Stimulated activated CD8-positive, alpha-beta memory T cell treated with anti-CD3 and anti-CD28 coated beads, Interleukin-7, amount 100 ng/mL, for 24 hours (primary cell): ENCODE measurements around the gene FRAS1.
"Not testable (repeated sequence)": the region's sequence is repeated elsewhere in the genome, so short reads cannot be mapped to it uniquely, and the experiment has no call there.

Experiments used
- DNase-seq: peaks from one replicate; pipeline ENCODE4 v3.0.0-alpha.2; 2020; ENCODE audit warnings: low read depth

Gene FRAS1

GRCh38 chr4:78057135-78057599 lies at the start of gene FRAS1:
TSS of gene FRAS1 (plus strand) at chr4:78057323. CDS start at chr4:78058010, 687 bp downstream.
- no peak for DNase-seq

DNA sequence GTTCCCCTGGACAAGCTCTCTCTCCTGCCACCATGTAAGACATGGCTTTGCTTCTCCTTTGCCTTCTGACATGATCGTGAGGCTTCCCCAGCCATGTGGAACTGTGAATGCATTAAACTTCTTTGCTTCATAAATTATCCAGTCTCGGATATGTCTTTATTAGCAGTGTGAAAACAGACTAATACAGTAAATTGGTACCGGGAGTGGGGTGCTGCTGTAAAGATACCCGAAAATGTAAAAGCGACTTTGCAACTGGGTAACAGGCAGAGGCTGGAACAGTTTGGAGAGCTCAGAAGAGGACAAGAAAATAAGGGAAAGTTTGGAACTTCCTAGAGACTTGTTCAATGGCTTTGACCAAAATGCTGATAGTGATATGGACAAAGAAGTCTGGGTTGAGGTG lies 46.1 kb upstream of the FRAS1 start:
- DNase-seq = not testable (repeated sequence)

GRCh38 chr4:78014889-78015886 lies 41.9 kb upstream of the FRAS1 start:
- DNase-seq = no peak

- no peak for DNase-seq
Measured at GRCh38 chr4:78018271-78019049, 38.7 kb upstream of the FRAS1 start.

DNA sequence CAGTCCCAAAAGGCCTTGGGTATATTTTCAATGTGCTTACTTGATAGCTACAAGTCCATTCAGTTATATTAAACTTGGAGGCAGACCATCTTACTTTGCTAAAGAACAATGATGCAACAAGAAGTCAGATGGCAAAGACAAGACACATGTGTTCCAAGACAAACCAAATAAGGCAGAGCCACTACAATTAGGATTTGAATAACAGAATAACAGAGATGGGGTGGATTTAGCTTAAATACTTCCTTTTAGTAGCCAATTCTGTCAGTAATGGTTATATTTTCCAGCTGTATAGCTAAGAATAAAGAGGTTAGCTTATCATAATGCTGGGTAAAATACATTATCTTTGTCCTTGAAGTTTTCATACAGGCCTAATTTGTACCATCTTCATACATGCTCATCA lies 37.7 kb upstream of the FRAS1 start:
- DNase-seq = no peak

- no peak for DNase-seq
Measured at GRCh38 chr4:78020677-78021076, 36.4 kb upstream of the FRAS1 start.

- no peak for DNase-seq
Measured at GRCh38 chr4:78022517-78022916, 34.6 kb upstream of the FRAS1 start.

DNA sequence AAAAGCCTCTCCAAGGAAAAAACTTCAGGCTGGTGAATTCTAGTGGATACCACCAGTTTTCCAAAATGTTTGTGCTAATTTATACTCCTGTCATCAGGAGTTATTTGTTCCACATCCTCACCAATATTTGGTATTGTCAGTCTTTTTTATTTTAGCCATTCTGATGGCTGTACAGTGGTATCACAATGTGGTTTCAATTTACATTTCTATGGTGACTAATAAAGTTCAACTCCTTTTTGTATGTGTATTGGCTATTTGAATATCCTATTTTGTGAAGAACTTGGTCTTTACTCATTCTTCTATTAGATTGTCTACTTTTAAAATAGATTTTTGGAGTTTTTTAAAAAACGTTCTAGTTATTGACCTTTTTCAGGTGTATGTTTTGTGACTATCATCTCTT lies 33.0 kb upstream of the FRAS1 start:
- no peak for DNase-seq

- DNase-seq = no peak
Measured at GRCh38 chr4:78024576-78025091, 32.5 kb upstream of the FRAS1 start.

DNA sequence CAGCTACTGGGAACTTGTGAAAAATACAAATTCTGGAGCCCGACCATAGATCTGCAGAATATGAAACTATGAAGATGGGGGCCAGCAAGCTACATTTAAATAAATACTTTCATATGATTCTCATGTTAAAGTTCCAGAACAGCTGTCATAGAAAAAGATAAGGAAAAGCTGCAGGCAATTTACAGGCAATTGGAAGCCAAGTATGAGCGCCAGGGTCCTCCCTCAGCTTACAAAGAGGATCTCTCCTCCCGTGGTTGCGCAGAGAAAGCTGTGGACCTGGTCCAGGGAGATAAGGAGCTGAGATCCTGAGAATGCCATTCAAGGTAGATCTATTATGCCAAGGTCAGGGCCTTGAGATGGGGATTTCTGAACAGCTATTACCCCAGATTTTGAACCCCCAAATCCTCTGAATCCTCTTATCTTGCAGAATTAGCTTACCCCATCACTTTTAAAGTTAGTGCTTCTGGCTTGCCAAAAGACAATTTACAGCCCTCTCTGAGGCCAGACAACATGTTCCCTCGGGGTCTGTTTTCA lies 25.6 kb upstream of the FRAS1 start:
- no peak for DNase-seq

- DNase-seq = no peak
Measured at GRCh38 chr4:78032446-78032845, 24.7 kb upstream of the FRAS1 start.

- no peak for DNase-seq
Measured at GRCh38 chr4:78032929-78033328, 24.2 kb upstream of the FRAS1 start.

DNA sequence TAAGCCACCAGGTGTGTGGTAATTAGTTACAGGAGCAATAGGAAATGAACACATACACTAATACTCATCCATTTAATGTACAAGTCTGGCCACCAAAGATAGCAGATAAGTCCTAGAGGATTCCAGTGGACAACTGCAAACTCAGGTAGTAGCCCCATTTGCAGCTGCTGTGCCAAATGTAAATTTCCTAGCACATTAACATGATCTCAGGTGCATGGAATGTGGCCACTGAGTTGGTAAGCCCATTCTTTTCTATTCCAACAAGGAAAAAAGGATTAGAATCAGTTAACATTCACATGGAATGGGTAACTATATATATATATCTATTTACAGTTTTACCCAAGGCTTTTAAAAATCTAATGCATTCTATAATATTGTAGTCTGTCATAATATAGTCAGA lies 23.3 kb upstream of the FRAS1 start:
- no peak for DNase-seq

DNA sequence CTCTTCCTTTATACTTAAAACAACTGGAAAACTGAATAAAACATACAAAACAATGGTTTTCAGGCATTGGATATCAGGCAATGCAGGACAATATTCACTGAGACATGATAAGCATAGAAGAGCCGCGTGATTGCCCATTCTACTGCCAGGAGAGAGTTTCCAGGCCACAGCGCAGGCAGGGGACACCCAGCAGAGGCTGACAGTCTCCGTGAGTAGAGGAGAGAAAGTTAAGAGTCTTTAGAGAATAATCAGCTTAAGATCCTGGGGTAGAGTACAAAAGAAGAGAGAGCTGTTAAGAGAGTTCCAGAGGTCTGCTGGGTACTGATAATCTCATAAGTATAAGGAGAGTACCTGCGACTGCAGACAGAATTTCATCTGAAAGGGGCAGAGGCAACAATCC lies 18.4 kb upstream of the FRAS1 start:
- no peak for DNase-seq

GRCh38 chr4:78039678-78040077 lies 17.4 kb upstream of the FRAS1 start:
- DNase-seq = no peak

- no peak for DNase-seq
Measured at GRCh38 chr4:78040431-78040830, 16.7 kb upstream of the FRAS1 start.

- DNase-seq = no peak
Measured at GRCh38 chr4:78047366-78047765, 9.8 kb upstream of the FRAS1 start.

DNA sequence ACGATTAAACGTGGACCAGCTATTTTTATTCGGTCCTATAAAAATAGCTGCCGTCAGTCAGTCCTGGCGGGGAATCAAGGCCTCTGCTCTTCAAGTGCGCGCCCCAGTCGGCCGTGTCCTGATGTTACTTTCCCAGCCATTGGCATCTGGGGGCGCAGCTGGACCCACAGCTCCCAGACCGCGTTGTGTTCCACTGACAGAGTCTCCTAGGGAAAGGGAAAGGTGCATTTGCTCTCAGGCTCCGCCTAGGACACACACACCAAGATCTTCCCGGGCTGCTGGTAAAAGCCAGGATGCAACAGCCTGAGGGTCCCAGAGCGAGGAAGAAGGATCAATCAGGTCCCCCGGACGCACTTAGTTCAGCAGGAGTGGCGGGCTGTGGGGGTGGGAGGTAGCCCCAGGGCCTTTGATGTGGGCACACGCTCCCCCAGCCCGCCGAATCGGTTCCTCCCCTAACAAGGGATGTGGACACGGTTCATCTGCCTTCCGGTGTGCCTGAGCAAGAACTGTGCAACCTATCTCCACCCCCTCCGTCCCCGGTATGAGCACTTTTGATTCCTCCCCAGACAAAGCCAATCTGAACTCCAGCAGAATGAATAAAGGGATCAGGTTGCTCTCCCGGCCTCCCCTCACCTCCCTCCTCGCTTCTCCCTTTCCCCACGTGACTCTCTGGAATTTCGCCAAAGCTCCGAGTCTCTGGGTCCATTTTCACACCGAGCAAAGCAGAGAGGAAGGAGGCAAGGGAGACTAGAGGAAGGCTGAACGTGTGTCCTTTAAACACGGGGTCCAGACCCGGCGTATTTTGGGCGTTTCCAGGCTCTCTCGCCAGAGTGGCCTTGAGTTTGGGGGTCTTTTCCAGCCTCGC lies 626 bp upstream of the FRAS1 start:
- DNase-seq = no peak

- no peak for DNase-seq
Measured at GRCh38 chr4:78057600-78058550, 752 bp downstream of the FRAS1 start.
